Neutrophil (primary cell): ENCODE data around the gene MPP2.
"Not testable (repeated sequence)": the region's sequence is repeated elsewhere in the genome, so short reads cannot be mapped to it uniquely, and the experiment has no call there.

Experiments used
- H3K27ac ChIP-seq: fragments of 200-600 bp; sonication (generic); 2 replicates; pipeline ENCODE4 v1.5.1; 2016; ENCODE audit warnings: mild to moderate bottlenecking, moderate library complexity
- H3K27me3 ChIP-seq: fragments of 200-600 bp; sonication (generic); 2 replicates; pipeline ENCODE4 v1.6.0; 2016; ENCODE audit warnings: mild to moderate bottlenecking
- H3K36me3 ChIP-seq: fragments of 200-600 bp; sonication (generic); 2 replicates; pipeline ENCODE4 v1.5.1; 2017
- H3K4me1 ChIP-seq, 2 experiments: fragments of 200-600 bp in 1 of 2; sonication (generic) in 1 of 2; 1 replicate in 1 of 2; 2 replicates in 1 of 2; pipeline versions ENCODE4 v1.5.1 to v1.6.1; 2013 to 2016; ENCODE audit warnings: low read depth in 1 of 2, low read length in 1 of 2, mild to moderate bottlenecking in 1 of 2, moderate library complexity in 1 of 2; ENCODE audit not compliant: control insufficient read depth in 1 of 2, insufficient read depth in 1 of 2
- H3K4me3 ChIP-seq, 2 experiments: fragments of 200-600 bp in 1 of 2; sonication (generic) in 1 of 2; 1 replicate in 1 of 2; 2 replicates in 1 of 2; pipeline ENCODE4 v1.5.1; 2013 to 2016; ENCODE audit warnings: low read depth in 1 of 2, low read length in 1 of 2, mild to moderate bottlenecking in 1 of 2, moderate library complexity in 1 of 2
- H3K9me3 ChIP-seq: fragments of 200-600 bp; sonication (generic); 2 replicates; pipeline ENCODE4 v1.5.1; 2016
- TF ChIP-seq, protein P1 (sequence below): fragments of 200-600 bp; sonication (generic); IDR thresholded peaks from 2 replicates; pipeline ENCODE4 v1.5.1; 2016; ENCODE audit warnings: antibody characterized with exemption

Gene MPP2

GRCh38 chr17:43928609-43929008, 21.3 kb upstream of the MPP2 start:
- Histone ChIP-seq H3K4me3 (no peak overlapping the region), H3K27ac (no peak overlapping the region), H3K9me3 (no peaks in the 10 kb centered on the region), H3K27me3 (peaks cover 77% of the 10 kb centered on the region), H3K4me1 (peaks cover 0 to 6% of the 10 kb centered on the region in 2 experiments), H3K36me3 (no peaks in the 10 kb centered on the region)
- TF ChIP-seq, protein P1, sequence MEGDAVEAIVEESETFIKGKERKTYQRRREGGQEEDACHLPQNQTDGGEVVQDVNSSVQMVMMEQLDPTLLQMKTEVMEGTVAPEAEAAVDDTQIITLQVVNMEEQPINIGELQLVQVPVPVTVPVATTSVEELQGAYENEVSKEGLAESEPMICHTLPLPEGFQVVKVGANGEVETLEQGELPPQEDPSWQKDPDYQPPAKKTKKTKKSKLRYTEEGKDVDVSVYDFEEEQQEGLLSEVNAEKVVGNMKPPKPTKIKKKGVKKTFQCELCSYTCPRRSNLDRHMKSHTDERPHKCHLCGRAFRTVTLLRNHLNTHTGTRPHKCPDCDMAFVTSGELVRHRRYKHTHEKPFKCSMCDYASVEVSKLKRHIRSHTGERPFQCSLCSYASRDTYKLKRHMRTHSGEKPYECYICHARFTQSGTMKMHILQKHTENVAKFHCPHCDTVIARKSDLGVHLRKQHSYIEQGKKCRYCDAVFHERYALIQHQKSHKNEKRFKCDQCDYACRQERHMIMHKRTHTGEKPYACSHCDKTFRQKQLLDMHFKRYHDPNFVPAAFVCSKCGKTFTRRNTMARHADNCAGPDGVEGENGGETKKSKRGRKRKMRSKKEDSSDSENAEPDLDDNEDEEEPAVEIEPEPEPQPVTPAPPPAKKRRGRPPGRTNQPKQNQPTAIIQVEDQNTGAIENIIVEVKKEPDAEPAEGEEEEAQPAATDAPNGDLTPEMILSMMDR, result no peak

- H3K9me3 ChIP-seq, H3K4me3 ChIP-seq, H3K4me1 ChIP-seq, H3K36me3 ChIP-seq, H3K27ac ChIP-seq: not testable (repeated sequence)
- H3K27me3 ChIP-seq, result peaks cover 82% of the 10 kb centered on the region
Observed at GRCh38 chr17:43927929-43928328, 20.6 kb upstream of the MPP2 start.

DNA sequence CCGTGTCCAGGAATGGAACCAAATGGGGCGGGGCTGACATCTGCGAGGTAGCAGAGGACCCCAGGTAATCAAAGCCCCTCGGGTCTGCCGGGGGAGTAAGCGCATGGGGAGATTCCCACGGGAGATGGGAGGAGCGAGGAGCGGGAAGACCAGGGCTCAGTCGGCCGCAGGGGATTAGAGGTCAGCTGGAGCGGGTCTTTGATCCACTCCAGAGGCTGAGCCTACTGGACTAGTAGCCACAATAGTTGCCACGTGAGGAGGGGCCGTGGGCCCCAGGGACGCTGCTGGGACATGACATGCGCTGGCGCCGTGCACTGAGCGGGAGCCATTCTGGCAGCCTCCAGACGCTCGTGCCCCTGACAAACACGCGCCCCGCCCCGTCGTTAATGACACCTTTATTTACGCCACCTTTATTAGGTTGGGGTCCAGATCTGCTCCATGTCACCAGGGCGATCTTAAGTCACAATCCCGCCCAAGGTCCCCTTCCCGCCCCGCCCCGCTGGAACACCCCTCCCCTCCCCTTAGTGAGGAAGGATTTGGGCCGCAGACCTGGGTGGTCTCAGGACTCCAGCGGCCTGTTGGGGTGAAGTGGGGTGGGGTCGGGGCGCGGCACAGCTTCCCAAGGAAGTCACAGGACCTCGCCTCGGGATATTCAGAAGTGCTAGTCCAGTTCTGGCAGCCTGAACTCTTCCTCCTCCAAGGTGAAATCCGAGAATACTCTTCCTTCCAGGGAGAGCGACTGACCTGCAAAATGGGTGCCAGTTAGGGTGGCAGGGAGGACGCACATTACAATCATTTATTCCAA, 19.9 kb upstream of the MPP2 start:
- H3K27ac ChIP-seq, result no peak overlapping the region
- H3K4me1 ChIP-seq, result peaks cover 0 to 6% of the 10 kb centered on the region in 2 experiments
- TF ChIP-seq, protein P1, result no peak
- H3K36me3 ChIP-seq, result no peaks in the 10 kb centered on the region
- no peak overlapping the region for H3K4me3 ChIP-seq
- H3K9me3 ChIP-seq, result no peaks in the 10 kb centered on the region
- peaks cover 83% of the 10 kb centered on the region for H3K27me3 ChIP-seq

- H3K27me3 ChIP-seq, result peaks cover 73% of the 10 kb centered on the region
- TF ChIP-seq, protein P1, result no peak
- H3K4me3 ChIP-seq, result no peak overlapping the region
- peaks cover 0 to 6% of the 10 kb centered on the region in 2 experiments for H3K4me1 ChIP-seq
- H3K9me3 ChIP-seq, result no peaks in the 10 kb centered on the region
- no peaks in the 10 kb centered on the region for H3K36me3 ChIP-seq
- no peak overlapping the region for H3K27ac ChIP-seq
Observed at GRCh38 chr17:43924558-43924957, 17.2 kb upstream of the MPP2 start.

DNA sequence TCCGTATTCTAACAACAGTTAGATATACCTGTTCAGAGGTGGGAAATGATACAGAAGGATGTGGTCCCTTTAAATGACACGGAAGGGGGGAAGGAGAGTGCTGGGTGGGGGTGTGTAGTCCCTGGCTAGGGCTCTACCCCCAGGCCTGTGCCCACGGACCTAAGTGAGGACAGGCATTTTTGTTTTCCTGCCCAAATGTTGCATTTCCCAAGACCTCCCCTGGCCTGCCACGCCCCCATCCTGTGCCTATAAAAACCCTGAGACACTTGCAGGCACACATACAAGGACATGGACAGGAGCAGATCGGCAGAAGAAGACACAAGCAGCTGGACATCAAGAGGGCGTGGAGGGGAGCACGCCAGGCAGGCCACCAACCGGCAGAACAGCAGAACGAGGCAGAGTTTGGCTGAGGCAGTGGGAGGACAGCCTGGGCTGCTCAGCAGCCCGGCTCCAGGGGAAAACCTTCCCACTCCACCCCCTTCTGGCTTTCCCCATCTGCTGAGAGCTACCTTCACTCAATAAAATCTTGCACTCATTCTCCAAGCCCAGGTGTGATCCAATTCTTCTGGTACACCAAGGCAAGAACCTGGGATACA, 13.3 kb upstream of the MPP2 start:
- no peaks in the 10 kb centered on the region for H3K36me3 ChIP-seq
- no peak overlapping the region for H3K4me3 ChIP-seq
- H3K4me1 ChIP-seq, result peaks cover 0 to 11% of the 10 kb centered on the region in 2 experiments
- no peaks in the 10 kb centered on the region for H3K9me3 ChIP-seq
- H3K27ac ChIP-seq, result no peak overlapping the region
- TF ChIP-seq, protein P1, result no peak
- H3K27me3 ChIP-seq, result peaks cover 72% of the 10 kb centered on the region

DNA sequence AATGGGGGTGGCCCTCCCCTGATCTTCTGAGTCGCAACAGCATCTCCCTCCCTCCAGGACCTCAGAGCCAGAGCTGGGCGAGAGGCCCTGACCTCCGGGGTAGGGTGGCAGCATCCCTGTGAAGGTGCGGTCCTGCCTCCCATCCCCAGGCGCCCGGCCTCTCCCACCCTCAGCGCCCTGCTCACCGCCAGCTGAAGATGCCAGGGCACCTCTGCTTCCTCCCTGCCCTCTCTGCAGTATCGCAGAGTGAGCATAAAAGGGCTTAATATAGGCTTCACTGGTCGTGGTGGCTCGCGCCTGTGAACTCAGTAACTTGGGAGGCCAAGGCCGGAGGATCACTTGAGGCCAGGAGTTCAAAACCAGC, 10.7 kb upstream of the MPP2 start:
- H3K9me3 ChIP-seq, result no peaks in the 10 kb centered on the region
- H3K36me3 ChIP-seq, result no peaks in the 10 kb centered on the region
- TF ChIP-seq, protein P1, result no peak
- H3K4me3 ChIP-seq, result no peak overlapping the region
- H3K27me3 ChIP-seq, result peaks cover 61% of the 10 kb centered on the region
- H3K4me1 ChIP-seq, result peaks cover 0 to 11% of the 10 kb centered on the region in 2 experiments
- H3K27ac ChIP-seq, result no peak overlapping the region
